Upper lobe of left lung (tissue), 4 donors: ENCODE measurements around the gene TCTN1.
"Not testable (repeated sequence)": the region's sequence is repeated elsewhere in the genome, so short reads cannot be mapped to it uniquely, and the experiment has no call there.

Experiments used
- CTCF ChIP-seq, 6 experiments: fragments of 450-650 bp in 4 of 6; fragments of 200-600 bp in 2 of 6; sonication (generic) in 2 of 6; IDR thresholded peaks; one replicate each; pipeline ENCODE4 v1.5.1; 2016 to 2019; ENCODE audit warnings: antibody characterized with exemption in 6 of 6
- EP300 ChIP-seq, 4 donors: sonication (generic); formaldehyde crosslinking; IDR thresholded peaks; one replicate each; pipeline ENCODE4 v1.5.1; 2017; ENCODE audit warnings: antibody characterized with exemption in 4 of 4, control low read depth in 2 of 4
- POLR2AphosphoS5 ChIP-seq, 2 donors: sonication (generic); formaldehyde crosslinking; IDR thresholded peaks; one replicate each; pipeline ENCODE4 v1.5.1; 2017; ENCODE audit warnings: antibody characterized with exemption in 2 of 2

- peak in 5 of 6 experiments; percentile 72 to 83 (median 80) for TF ChIP-seq CTCF (IDR thresholded peaks at IDR 0.05)
- TF ChIP-seq POLR2AphosphoS5, EP300 (IDR thresholded peaks at IDR 0.05): not testable (repeated sequence)
Observed at GRCh38 chr12:110602085-110602814, 11.7 kb upstream of the TCTN1 start.
